Peyer's patch (tissue), 4 donors: ENCODE results near the gene GTF2A2.

Experiments
- POLR2A ChIP-seq, 2 donors: fragments of 450-650 bp; IDR thresholded peaks; one replicate each; pipeline ENCODE4 v1.5.1; 2017; ENCODE audit warnings: antibody characterized with exemption in 2 of 2, mild to moderate bottlenecking in 2 of 2, moderate library complexity in 2 of 2
- TF ChIP-seq, protein P1 (sequence below), 6 experiments: fragments of 450-650 bp in 4 of 6; fragments of 200-600 bp in 2 of 6; sonication (generic) in 1 of 6; IDR thresholded peaks; one replicate each; pipeline ENCODE4 v1.5.1; 2017 to 2019; ENCODE audit warnings: antibody characterized with exemption in 6 of 6, mild to moderate bottlenecking in 3 of 6, moderate library complexity in 1 of 6

DNA sequence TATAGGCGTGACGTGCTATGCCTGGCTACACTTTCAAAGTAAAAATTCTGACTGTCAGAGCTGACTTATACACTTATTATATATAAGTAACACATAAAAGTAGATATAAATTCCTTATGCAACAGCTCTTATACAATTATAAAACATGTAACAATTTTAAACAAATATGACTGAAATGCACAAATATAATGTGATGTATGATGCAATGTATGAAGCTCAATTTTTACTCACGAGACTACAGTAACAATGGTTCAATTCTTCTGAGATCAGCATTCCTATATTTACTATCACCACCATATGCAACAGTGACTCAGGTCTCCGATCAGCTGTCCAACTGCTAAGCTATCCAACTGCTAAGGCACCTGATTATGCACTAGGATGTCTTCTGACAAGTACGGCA, 23.6 kb upstream of the GTF2A2 start:
- TF ChIP-seq, protein P1, sequence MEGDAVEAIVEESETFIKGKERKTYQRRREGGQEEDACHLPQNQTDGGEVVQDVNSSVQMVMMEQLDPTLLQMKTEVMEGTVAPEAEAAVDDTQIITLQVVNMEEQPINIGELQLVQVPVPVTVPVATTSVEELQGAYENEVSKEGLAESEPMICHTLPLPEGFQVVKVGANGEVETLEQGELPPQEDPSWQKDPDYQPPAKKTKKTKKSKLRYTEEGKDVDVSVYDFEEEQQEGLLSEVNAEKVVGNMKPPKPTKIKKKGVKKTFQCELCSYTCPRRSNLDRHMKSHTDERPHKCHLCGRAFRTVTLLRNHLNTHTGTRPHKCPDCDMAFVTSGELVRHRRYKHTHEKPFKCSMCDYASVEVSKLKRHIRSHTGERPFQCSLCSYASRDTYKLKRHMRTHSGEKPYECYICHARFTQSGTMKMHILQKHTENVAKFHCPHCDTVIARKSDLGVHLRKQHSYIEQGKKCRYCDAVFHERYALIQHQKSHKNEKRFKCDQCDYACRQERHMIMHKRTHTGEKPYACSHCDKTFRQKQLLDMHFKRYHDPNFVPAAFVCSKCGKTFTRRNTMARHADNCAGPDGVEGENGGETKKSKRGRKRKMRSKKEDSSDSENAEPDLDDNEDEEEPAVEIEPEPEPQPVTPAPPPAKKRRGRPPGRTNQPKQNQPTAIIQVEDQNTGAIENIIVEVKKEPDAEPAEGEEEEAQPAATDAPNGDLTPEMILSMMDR (IDR thresholded peaks at IDR 0.05), result no peak
- no peak for TF ChIP-seq POLR2A (IDR thresholded peaks at IDR 0.05)
